ENCODE results near the gene LCN15. TPM values are rescaled to one million over a fixed set of nuclear protein-coding genes. Genes with fewer than 3 reads are reported as not detected.
"Not testable (repeated sequence)": the region's sequence is repeated elsewhere in the genome, so short reads cannot be mapped to it uniquely, and the experiment has no call there.

The LCN15 gene
- total RNA-seq, 4 donors from 2014 or later = 6.4 to 11.9 TPM; not detected in 2

DNA sequence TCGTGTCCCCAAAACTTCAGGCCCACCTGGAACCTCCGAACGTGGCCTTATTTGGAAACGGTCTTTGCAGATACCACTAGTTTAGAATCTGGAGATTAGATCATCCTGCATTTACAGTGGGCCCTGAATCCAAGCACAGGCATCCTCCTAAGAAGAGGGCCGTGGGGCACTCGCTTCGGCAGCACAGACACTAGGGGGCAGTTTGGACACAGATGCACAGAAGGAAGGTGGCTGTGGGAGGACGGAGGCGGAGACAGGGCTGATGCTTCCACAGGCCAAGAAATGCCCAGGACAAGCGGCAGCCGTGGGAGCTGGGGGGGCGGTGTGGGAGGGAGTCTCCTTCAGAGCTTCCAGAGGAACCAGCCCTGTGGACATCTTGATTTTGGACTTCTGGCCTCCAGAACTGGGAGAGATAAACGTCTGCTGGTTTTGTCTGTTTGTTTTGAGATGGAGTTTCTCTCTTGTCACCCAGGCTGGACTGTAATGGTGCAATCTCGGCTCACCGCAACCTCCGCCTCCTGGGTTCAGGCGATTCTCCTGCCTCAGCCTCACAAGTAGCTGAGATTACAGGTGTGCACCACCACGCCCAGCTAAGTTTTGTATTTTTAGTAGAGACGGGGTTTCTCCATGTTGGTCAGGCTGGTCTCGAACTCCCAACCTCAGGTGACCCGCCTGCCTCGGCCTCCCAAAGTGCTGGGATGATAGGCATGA lies 3.3 kb downstream of the LCN15 start:
- H3K36me3 ChIP-seq; H3K4me3 ChIP-seq; intact Hi-C loops (cut with DNase I; ENCODE audit: low total_unique reads); H3K27ac ChIP-seq; in situ Hi-C loops (cut with MboI; ENCODE audit: low pct_ligation_motif_present in 1 of 4, low pct_unique_long_range_greater_than_20kb in 1 of 4, low sequenced_read_pairs in 3 of 4); H3K4me1 ChIP-seq; H3K9me3 ChIP-seq: not testable (repeated sequence)
- TF ChIP-seq CTCF (IDR thresholded peaks at IDR 0.05) = peak; percentile 23 to 43 (median 31)
- peaks cover 48% of the 10 kb centered on the region for H3K27me3 ChIP-seq
- DNase-seq = peak; percentile 57
- 44% methylated on average over 22 of the region's 22 CpGs; no CpG with 5 or more reads in 1 of the 2 donors for WGBS, 2 donors (ENCODE audit: low coverage in 1 of 2)

GRCh38 chr9:136760424-136760823 lies 3.9 kb downstream of the LCN15 start:
- 60% methylated on average over 25 of the region's 25 CpGs; no CpG with 5 or more reads in 1 of the 2 donors for WGBS, 2 donors (ENCODE audit: low coverage in 1 of 2)
- intact Hi-C loops (cut with DNase I; ENCODE audit: low total_unique reads) = no loop called here
- Histone ChIP-seq H3K4me3 (no peak overlapping the region), H3K27me3 (peaks cover 43% of the 10 kb centered on the region), H3K36me3 (no peaks in the 10 kb centered on the region), H3K27ac (no peak overlapping the region), H3K4me1 (peaks cover 0 to 8% (median 4%) of the 10 kb centered on the region in 4 donors), H3K9me3 (peaks cover 0 to 4% of the 10 kb centered on the region in 2 donors)
- DNase-seq = no peak
- TF ChIP-seq POLR2A (IDR thresholded peaks at IDR 0.05) (no peak), POLR2AphosphoS5 (IDR thresholded peaks at IDR 0.05) (no peak), EP300 (IDR thresholded peaks at IDR 0.05; ENCODE audit: low read depth) (no peak), CTCF (IDR thresholded peaks at IDR 0.05) (no peak)
- in situ Hi-C loops (cut with MboI; ENCODE audit: low pct_ligation_motif_present in 1 of 4, low pct_unique_long_range_greater_than_20kb in 1 of 4, low sequenced_read_pairs in 3 of 4) = no loop called here

DNA sequence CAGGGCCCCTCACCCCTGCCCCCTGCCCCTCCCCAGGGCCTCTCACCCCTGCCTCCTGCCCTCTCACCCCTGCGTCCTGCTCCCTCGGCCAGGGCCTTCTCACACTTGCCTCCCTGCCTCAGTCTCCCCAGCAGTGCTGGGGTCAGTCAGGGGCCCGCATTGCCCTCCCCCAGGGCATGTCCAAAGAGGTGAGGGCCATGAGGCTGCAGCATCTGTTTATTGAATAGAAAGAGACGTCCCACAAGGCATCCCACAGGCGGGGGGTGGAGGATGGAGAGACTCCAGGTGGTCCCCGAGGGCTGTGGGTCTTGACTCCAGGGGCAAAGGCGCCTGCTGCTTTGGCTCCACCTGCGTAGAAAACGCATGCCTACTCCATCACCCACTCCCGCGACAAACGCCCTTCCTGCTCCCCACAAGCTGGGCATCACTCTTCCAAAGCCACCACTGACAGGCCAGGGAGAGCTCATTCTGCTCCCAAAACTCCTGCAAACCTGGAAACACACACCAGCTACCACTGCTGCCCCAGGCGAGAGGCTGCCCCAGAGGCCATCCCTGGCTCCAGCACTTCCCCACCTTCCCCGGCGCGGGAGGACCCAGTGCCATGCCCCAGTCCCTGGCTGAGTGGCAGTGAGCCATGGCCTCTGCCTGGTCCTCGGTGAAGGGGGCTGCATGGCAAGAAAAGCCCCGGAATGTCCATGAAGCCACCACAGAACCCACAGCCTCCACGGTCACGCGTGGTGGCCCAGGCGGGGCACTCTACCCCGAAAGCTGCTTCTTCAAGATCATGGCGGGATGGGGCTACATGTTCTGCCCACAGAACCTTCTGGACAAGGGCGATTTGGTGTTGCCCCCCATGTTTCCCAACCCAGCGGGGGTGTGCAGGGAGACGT lies 4.6 kb downstream of the LCN15 start:
- Histone ChIP-seq H3K27me3 (peaks cover 38% of the 10 kb centered on the region), H3K27ac (no peak overlapping the region), H3K36me3 (no peaks in the 10 kb centered on the region), H3K4me1 (peaks cover 0 to 4% (median 3%) of the 10 kb centered on the region in 4 donors), H3K4me3 (no peak overlapping the region), H3K9me3 (peaks cover 0 to 4% of the 10 kb centered on the region in 2 donors)
- no peak for DNase-seq
- WGBS, 2 donors (ENCODE audit: low coverage in 1 of 2) = 82% methylated on average over 27 of the region's 27 CpGs; no CpG with 5 or more reads in 1 of the 2 donors
- TF ChIP-seq POLR2AphosphoS5 (IDR thresholded peaks at IDR 0.05) = no peak
- TF ChIP-seq POLR2A (IDR thresholded peaks at IDR 0.05) = no peak
- TF ChIP-seq EP300 (IDR thresholded peaks at IDR 0.05; ENCODE audit: low read depth) = no peak
- TF ChIP-seq CTCF (IDR thresholded peaks at IDR 0.05) = no peak
- intact Hi-C loops (cut with DNase I; ENCODE audit: low total_unique reads) = no loop called here
- in situ Hi-C loops (cut with MboI; ENCODE audit: low pct_ligation_motif_present in 1 of 4, low pct_unique_long_range_greater_than_20kb in 1 of 4, low sequenced_read_pairs in 3 of 4) = no loop called here

- Histone ChIP-seq H3K36me3 (no peaks in the 10 kb centered on the region), H3K9me3 (peaks cover 0 to 4% of the 10 kb centered on the region in 2 donors), H3K27me3 (peaks cover 33% of the 10 kb centered on the region), H3K4me3 (no peak overlapping the region), H3K4me1 (peaks cover 0 to 4% (median 2%) of the 10 kb centered on the region in 4 donors), H3K27ac (no peak overlapping the region)
- in situ Hi-C loops (cut with MboI; ENCODE audit: low pct_ligation_motif_present in 1 of 4, low pct_unique_long_range_greater_than_20kb in 1 of 4, low sequenced_read_pairs in 3 of 4) = no loop called here
- WGBS, 2 donors (ENCODE audit: low coverage in 1 of 2) = 82% methylated on average over 8 of the region's 9 CpGs; no CpG with 5 or more reads in 1 of the 2 donors
- DNase-seq = no peak
- intact Hi-C loops (cut with DNase I; ENCODE audit: low total_unique reads) = no loop called here
- TF ChIP-seq POLR2A (IDR thresholded peaks at IDR 0.05) (no peak), EP300 (IDR thresholded peaks at IDR 0.05; ENCODE audit: low read depth) (no peak), CTCF (IDR thresholded peaks at IDR 0.05) (no peak), POLR2AphosphoS5 (IDR thresholded peaks at IDR 0.05) (no peak)
These were observed 5.3 kb downstream of the LCN15 start for GRCh38 chr9:136759001-136759400.

Measured in transverse colon (tissue), 4 donors.